Measurements from ENCODE around the gene FANCI.

Gene FANCI

GRCh38 chr15:89299896-89300295 is 56.1 kb downstream of the FANCI start:
- H3K4me3 ChIP-seq (ENCODE audit: control insufficient read depth, low read depth, low read length), result no peak overlapping the region
- peak; percentile 28 for DNase-seq (ENCODE audit: low read depth)
- peak; percentile 53 for TF ChIP-seq CTCF (IDR thresholded peaks at IDR 0.05; ENCODE audit: control insufficient read depth, insufficient read depth, low read depth, low read length, missing control alignments)

- no peak for TF ChIP-seq CTCF (IDR thresholded peaks at IDR 0.05; ENCODE audit: control insufficient read depth, insufficient read depth, low read depth, low read length, missing control alignments)
- no peak for DNase-seq (ENCODE audit: low read depth)
- H3K4me3 ChIP-seq (ENCODE audit: control insufficient read depth, low read depth, low read length), result no peak overlapping the region
These were observed 57.7 kb downstream of the FANCI start for GRCh38 chr15:89301304-89302089.

GRCh38 chr15:89303986-89304385 is 60.2 kb downstream of the FANCI start:
- no peak for DNase-seq (ENCODE audit: low read depth)
- H3K4me3 ChIP-seq (ENCODE audit: control insufficient read depth, low read depth, low read length), result no peak overlapping the region
- TF ChIP-seq CTCF (IDR thresholded peaks at IDR 0.05; ENCODE audit: control insufficient read depth, insufficient read depth, low read depth, low read length, missing control alignments), result no peak

GRCh38 chr15:89305395-89305794 is 61.6 kb downstream of the FANCI start:
- DNase-seq (ENCODE audit: low read depth), result no peak
- H3K4me3 ChIP-seq (ENCODE audit: control insufficient read depth, low read depth, low read length), result no peak overlapping the region
- no peak for TF ChIP-seq CTCF (IDR thresholded peaks at IDR 0.05; ENCODE audit: control insufficient read depth, insufficient read depth, low read depth, low read length, missing control alignments)

GRCh38 chr15:89307046-89307587 is 63.3 kb downstream of the FANCI start:
- TF ChIP-seq CTCF (IDR thresholded peaks at IDR 0.05; ENCODE audit: control insufficient read depth, insufficient read depth, low read depth, low read length, missing control alignments), result no peak
- H3K4me3 ChIP-seq (ENCODE audit: control insufficient read depth, low read depth, low read length), result no peak overlapping the region
- no peak for DNase-seq (ENCODE audit: low read depth)

- no peak overlapping the region for H3K4me3 ChIP-seq (ENCODE audit: control insufficient read depth, low read depth, low read length)
- peak; percentile 27 for DNase-seq (ENCODE audit: low read depth)
- no peak for TF ChIP-seq CTCF (IDR thresholded peaks at IDR 0.05; ENCODE audit: control insufficient read depth, insufficient read depth, low read depth, low read length, missing control alignments)
These were observed 64.0 kb downstream of the FANCI start for GRCh38 chr15:89307791-89308190.
